ENCODE data around the gene ITIH1. TPM values are rescaled to one million over a fixed set of nuclear protein-coding genes. Genes with fewer than 3 reads are reported as not detected.

ITIH1 gene
- polyA plus RNA-seq, 1 donor from 2014 or later = not detected

GRCh38 chr3:52754373-52754772 lies 23.0 kb upstream of the ITIH1 start:
- Histone ChIP-seq H4K20me1 (ENCODE audit: insufficient read depth) (no peaks in the 10 kb centered on the region), H3K9me2 (ENCODE audit: insufficient read depth, low read length) (no peaks in the 10 kb centered on the region), H3F3A (ENCODE audit: insufficient read depth, low read length, poor library complexity, severe bottlenecking) (no peaks in the 10 kb centered on the region), H2AFZ (ENCODE audit: low read depth, low read length) (no peak overlapping the region), H3K79me2 (replicated peaks; ENCODE audit: insufficient read depth, low read length) (no peaks in the 10 kb centered on the region), H3K9me3 (ENCODE audit: low read length) (no peaks in the 10 kb centered on the region), H3K4me3 (ENCODE audit: low read length) (no peak overlapping the region), H3K9ac (ENCODE audit: low read length) (no peak overlapping the region), H3K27me3 (ENCODE audit: insufficient read depth, low read depth, low read length) (no peaks in the 10 kb centered on the region), H3K36me3 (ENCODE audit: insufficient read depth, low read length) (peaks cover 5% of the 10 kb centered on the region), H3K27ac (ENCODE audit: low read length) (no peak overlapping the region), H3K4me2 (ENCODE audit: low read length) (no peak overlapping the region)
- TF ChIP-seq POLR2AphosphoS5 (IDR thresholded peaks at IDR 0.05) (no peak), TAF1 (IDR thresholded peaks at IDR 0.05; ENCODE audit: low read depth) (no peak), EP300 (conservative IDR thresholded peaks at IDR 0.05; ENCODE audit: poor library complexity, severe bottlenecking) (no peak), EZH2 (IDR thresholded peaks at IDR 0.05; ENCODE audit: borderline replicate concordance, insufficient read depth, low read length, poor library complexity, severe bottlenecking) (no peak)

- no peaks in the 10 kb centered on the region for H3F3A ChIP-seq (ENCODE audit: insufficient read depth, low read length, poor library complexity, severe bottlenecking)
- no peaks in the 10 kb centered on the region for H3K9me3 ChIP-seq (ENCODE audit: low read length)
- no peaks in the 10 kb centered on the region for H3K79me2 ChIP-seq (replicated peaks; ENCODE audit: insufficient read depth, low read length)
- H3K36me3 ChIP-seq (ENCODE audit: insufficient read depth, low read length) = peaks cover 5% of the 10 kb centered on the region
- H3K9me2 ChIP-seq (ENCODE audit: insufficient read depth, low read length) = no peaks in the 10 kb centered on the region
- no peak overlapping the region for H3K4me2 ChIP-seq (ENCODE audit: low read length)
- H3K9ac ChIP-seq (ENCODE audit: low read length) = no peak overlapping the region
- H2AFZ ChIP-seq (ENCODE audit: low read depth, low read length) = no peak overlapping the region
- TF ChIP-seq POLR2AphosphoS5 (IDR thresholded peaks at IDR 0.05) (no peak), RAD21 (conservative IDR thresholded peaks at IDR 0.05) (no peak), EZH2 (IDR thresholded peaks at IDR 0.05; ENCODE audit: borderline replicate concordance, insufficient read depth, low read length, poor library complexity, severe bottlenecking) (no peak), MXI1 (conservative IDR thresholded peaks at IDR 0.05; ENCODE audit: poor library complexity, severe bottlenecking) (no peak), EP300 (conservative IDR thresholded peaks at IDR 0.05; ENCODE audit: poor library complexity, severe bottlenecking) (no peak), REST (IDR thresholded peaks at IDR 0.05; ENCODE audit: borderline replicate concordance) (no peak), TAF1 (IDR thresholded peaks at IDR 0.05; ENCODE audit: low read depth) (no peak), CTCF (IDR thresholded peaks at IDR 0.05; ENCODE audit: poor library complexity, severe bottlenecking) (no peak), SMC3 (conservative IDR thresholded peaks at IDR 0.05; ENCODE audit: poor library complexity) (no peak)
- H3K4me3 ChIP-seq (ENCODE audit: low read length) = no peak overlapping the region
- H3K27ac ChIP-seq (ENCODE audit: low read length) = no peak overlapping the region
- H3K27me3 ChIP-seq (ENCODE audit: insufficient read depth, low read depth, low read length) = no peaks in the 10 kb centered on the region
- H4K20me1 ChIP-seq (ENCODE audit: insufficient read depth) = no peaks in the 10 kb centered on the region
Observed at GRCh38 chr3:52756141-52756540, 21.3 kb upstream of the ITIH1 start.
